GM12891 (cell line): Measurements from ENCODE around the gene SETD2.

ENCODE experiments used
- PAX5 ChIP-seq: IDR thresholded peaks from 2 replicates; pipeline ENCODE4 v1.6.1; 2011; ENCODE audit warnings: low read length, moderate library complexity, mild to moderate bottlenecking; ENCODE audit not compliant: insufficient read depth, severe bottlenecking
- POLR2A ChIP-seq: IDR thresholded peaks from 2 replicates; pipeline ENCODE4 v1.6.1; 2011; ENCODE audit warnings: low read depth, low read length, control low read depth
- POLR2AphosphoS5 ChIP-seq: IDR thresholded peaks from 2 replicates; pipeline ENCODE4 v1.6.1; 2011; ENCODE audit warnings: low read depth, low read length, control low read depth
- POU2F2 ChIP-seq: IDR thresholded peaks from 2 replicates; pipeline ENCODE4 v1.6.1; 2011; ENCODE audit warnings: low read depth, mild to moderate bottlenecking, control low read depth, low read length, moderate library complexity
- SPI1 ChIP-seq: IDR thresholded peaks from 2 replicates; pipeline ENCODE4 v1.6.1; 2011; ENCODE audit warnings: low read depth, low read length, control low read depth
- TAF1 ChIP-seq: IDR thresholded peaks from 2 replicates; pipeline ENCODE4 v1.6.1; 2011; ENCODE audit warnings: low read depth, low read length, control low read depth

- TF ChIP-seq POLR2A (no peak), TAF1 (no peak), POLR2AphosphoS5 (no peak), SPI1 (no peak), POU2F2 (no peak), PAX5 (no peak)
These were observed 128.9 kb downstream of the SETD2 start for GRCh38 chr3:47034868-47035489.
